ENCODE measurements around the gene C19orf47.

GRCh38 chr19:40279761-40280607 lies 68.2 kb downstream of the C19orf47 start:
- TF ChIP-seq CTCF (IDR thresholded peaks at IDR 0.05; ENCODE audit: insufficient read depth, low read length, poor library complexity, severe bottlenecking) (no peak), EZH2phosphoT487 (conservative IDR thresholded peaks at IDR 0.05; ENCODE audit: low read length) (no peak)

All from SU-DHL-6 (cell line).